ENCODE data around the gene SEC61A2.

GRCh38 chr10:12103802-12104201, 25.7 kb upstream of the SEC61A2 start:
- TF ChIP-seq CTCF (IDR thresholded peaks at IDR 0.05) (no peak), SMC3 (IDR thresholded peaks at IDR 0.05) (no peak), EHMT2 (IDR thresholded peaks at IDR 0.05; ENCODE audit: low read depth) (no peak), POLR2A (IDR thresholded peaks at IDR 0.05; ENCODE audit: low read length) (no peak), MAFK (IDR thresholded peaks at IDR 0.05; ENCODE audit: partially characterized antibody) (no peak), ELK1 (IDR thresholded peaks at IDR 0.05; ENCODE audit: low read depth, low read length) (no peak), NFE2L2 (conservative IDR thresholded peaks at IDR 0.05; ENCODE audit: low read length) (no peak), USF2 (IDR thresholded peaks at IDR 0.05) (no peak)
